Thyroid gland (tissue), 4 donors: ENCODE data around the gene ZSWIM6.

Source experiments
- POLR2A ChIP-seq, 2 donors: fragments of 450-650 bp; IDR thresholded peaks; one replicate each; pipeline ENCODE4 v1.6.1; 2017; ENCODE audit warnings: antibody characterized with exemption in 2 of 2, mild to moderate bottlenecking in 2 of 2, moderate library complexity in 1 of 2
- TF ChIP-seq, protein P1 (sequence below), 6 experiments: fragments of 200-600 bp in 3 of 6; fragments of 450-650 bp in 3 of 6; sonication (generic) in 3 of 6; IDR thresholded peaks; one replicate each; pipeline ENCODE4 v1.5.1; 2016 to 2019; ENCODE audit warnings: antibody characterized with exemption in 6 of 6, mild to moderate bottlenecking in 2 of 6, inconsistent platforms in 1 of 6, moderate library complexity in 1 of 6

DNA sequence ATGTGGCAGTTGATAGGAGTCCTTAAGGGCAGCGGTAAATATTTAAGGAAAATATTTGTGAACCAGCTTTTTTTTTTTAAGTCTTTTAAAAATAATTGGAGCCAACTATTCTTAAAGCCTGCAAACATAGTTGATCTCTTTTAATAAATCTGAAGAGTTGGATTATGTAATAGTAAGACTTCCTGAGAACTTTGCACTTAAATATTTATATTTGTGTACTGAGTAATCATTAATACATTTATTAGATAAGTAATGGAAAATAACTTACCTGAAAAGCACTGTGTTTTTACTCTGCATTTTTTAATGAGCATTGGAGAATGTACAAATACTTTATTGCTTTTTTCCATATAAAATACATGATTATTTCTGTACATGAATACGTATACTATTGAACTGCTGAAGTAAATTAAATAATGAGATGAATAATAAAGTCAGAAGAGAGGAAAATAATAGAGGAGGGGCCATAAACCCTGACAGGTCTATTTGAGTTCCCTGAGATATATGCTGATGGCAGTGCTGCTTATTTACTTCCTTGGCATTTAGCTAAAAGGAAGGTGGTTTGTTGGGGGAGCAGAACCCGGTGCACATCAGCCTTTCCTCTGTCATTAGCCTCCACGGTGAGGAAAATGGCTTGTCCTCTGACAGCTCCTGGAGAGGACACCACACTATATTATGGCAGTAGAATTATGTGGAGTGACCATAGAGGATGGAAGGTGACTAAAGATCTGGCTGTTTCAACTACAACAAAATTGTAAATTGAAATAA is 148.0 kb downstream of the ZSWIM6 start:
- TF ChIP-seq, protein P1, sequence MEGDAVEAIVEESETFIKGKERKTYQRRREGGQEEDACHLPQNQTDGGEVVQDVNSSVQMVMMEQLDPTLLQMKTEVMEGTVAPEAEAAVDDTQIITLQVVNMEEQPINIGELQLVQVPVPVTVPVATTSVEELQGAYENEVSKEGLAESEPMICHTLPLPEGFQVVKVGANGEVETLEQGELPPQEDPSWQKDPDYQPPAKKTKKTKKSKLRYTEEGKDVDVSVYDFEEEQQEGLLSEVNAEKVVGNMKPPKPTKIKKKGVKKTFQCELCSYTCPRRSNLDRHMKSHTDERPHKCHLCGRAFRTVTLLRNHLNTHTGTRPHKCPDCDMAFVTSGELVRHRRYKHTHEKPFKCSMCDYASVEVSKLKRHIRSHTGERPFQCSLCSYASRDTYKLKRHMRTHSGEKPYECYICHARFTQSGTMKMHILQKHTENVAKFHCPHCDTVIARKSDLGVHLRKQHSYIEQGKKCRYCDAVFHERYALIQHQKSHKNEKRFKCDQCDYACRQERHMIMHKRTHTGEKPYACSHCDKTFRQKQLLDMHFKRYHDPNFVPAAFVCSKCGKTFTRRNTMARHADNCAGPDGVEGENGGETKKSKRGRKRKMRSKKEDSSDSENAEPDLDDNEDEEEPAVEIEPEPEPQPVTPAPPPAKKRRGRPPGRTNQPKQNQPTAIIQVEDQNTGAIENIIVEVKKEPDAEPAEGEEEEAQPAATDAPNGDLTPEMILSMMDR (IDR thresholded peaks at IDR 0.05), result no peak
- TF ChIP-seq POLR2A (IDR thresholded peaks at IDR 0.05), result no peak
